ENCODE measurements around the gene CTNNA3.

DNA sequence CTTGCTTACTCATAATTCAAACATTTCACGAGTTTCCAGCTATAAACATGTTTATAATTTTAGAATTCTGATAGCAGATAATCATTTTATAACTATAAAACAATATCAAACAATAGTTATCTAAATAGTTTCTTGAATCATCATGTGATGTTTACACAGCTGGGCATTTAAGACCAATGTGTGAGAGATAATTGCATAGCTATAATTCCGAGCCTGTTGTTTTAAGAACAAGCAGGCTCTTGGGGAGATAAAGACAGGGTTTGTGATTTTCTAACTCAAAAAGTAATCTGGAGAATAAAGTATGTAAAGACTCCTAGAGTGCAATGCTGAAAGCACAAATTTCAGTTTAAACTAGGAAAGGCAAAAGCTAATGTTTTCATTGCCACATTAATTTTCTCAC is 439.0 kb downstream of the CTNNA3 start:
- TF ChIP-seq POLR2A (IDR thresholded peaks at IDR 0.05; ENCODE audit: low read depth, low read length) (no peak), CTCF (IDR thresholded peaks at IDR 0.05; ENCODE audit: extremely low read depth in 1 of 2, insufficient read depth in 1 of 2, low read depth in 1 of 2, low read length in 2 of 2) (no peak), POLR2AphosphoS5 (IDR thresholded peaks at IDR 0.05; ENCODE audit: insufficient read depth, low read depth, low read length) (no peak)
- TF ChIP-seq, protein P1, sequence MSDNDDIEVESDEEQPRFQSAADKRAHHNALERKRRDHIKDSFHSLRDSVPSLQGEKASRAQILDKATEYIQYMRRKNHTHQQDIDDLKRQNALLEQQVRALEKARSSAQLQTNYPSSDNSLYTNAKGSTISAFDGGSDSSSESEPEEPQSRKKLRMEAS (IDR thresholded peaks at IDR 0.05; ENCODE audit: insufficient read depth, insufficient read length), result no peak
